IMR-90 (cell line): ENCODE measurements around the gene ATF1.

ENCODE experiments used
- CTCF ChIP-seq: conservative IDR thresholded peaks from 2 replicates; pipeline ENCODE4 v1.5.1; 2012; ENCODE audit warnings: mild to moderate bottlenecking, low read depth, low read length, improper control_type of control experiment
- MAZ ChIP-seq: IDR thresholded peaks from 2 replicates; pipeline ENCODE4 v1.6.1; 2012; ENCODE audit warnings: low read depth, mild to moderate bottlenecking, low read length, improper control_type of control experiment, moderate library complexity, borderline replicate concordance

DNA sequence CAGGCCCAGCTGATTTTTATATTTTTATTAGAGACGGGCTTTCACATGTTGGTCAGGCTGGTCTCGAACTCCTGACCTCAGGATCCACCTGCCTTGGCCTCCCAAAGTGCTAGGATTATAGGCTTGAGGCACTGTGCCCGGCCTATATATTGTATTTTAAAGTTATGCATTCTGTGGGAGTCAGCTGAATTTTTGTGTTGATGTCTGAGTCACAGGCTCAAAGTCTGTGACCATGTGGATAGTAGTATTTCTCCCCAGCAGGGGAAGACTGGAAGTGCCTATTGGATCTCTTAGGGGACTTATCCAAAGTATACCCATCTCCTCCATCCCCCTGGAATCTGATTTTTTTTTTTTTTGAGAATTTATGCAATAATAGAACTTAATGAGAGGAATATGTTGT is 43.8 kb upstream of the ATF1 start:
- TF ChIP-seq CTCF = 0 out of 2 replicates have a peak, but pooled peaks have one; percentile 2
- no peak for TF ChIP-seq MAZ
